Mammary epithelial cell (primary cell): ENCODE data around the gene NRL.

Experiments
- EZH2 ChIP-seq: IDR thresholded peaks from 2 replicates; pipeline ENCODE4 v1.6.1; 2012; ENCODE audit warnings: low read length, inconsistent platforms, borderline replicate concordance
- TF ChIP-seq, protein P1 (sequence below), 2 donors: IDR thresholded peaks in 1 of 2; conservative IDR thresholded peaks in 1 of 2; 2 replicates each; pipeline ENCODE4 v1.5.1; 2011 to 2012; ENCODE audit warnings: inconsistent platforms in 2 of 2, low read length in 2 of 2, mild to moderate bottlenecking in 2 of 2, control low read depth in 1 of 2, low read depth in 1 of 2; ENCODE audit not compliant: insufficient read depth in 1 of 2; ENCODE audit errors: extremely low read depth in 1 of 2

DNA sequence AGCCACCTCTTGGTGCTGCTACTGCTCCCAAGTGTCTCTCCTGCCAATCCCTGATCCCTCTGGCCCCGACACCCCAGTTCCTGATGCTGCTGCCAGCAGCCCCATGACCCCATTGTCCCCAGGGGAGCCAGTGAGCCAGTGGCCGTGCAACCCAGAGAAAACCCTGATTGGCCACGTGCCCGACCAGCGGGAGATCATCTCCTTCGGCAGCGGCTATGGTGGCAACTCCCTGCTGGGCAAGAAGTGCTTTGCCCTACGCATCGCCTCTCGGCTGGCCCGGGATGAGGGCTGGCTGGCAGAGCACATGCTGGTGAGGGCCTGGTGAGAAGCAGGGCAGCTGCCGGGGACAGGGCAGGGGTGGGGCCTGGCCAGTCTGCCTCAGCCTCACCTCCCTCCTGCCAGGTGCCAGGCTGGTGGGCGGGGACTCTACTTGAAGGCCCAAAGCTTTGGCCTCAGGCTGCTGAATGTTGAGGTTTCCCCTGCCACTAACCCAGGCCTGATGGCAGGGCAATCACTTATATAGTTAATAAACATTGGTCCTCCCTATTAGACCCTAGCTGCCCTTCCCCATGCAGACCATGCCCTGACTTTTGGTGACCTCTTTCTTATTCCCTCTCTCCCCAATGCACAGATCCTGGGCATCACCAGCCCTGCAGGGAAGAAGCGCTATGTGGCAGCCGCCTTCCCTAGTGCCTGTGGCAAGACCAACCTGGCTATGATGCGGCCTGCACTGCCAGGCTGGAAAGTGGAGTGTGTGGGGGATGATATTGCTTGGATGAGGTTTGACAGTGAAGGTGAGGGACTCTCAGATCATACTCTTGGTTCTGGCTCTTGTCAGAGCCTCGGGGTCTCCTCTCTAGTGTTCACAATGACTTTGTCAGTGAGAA lies 15.6 kb downstream of the NRL start:
- TF ChIP-seq, protein P1, sequence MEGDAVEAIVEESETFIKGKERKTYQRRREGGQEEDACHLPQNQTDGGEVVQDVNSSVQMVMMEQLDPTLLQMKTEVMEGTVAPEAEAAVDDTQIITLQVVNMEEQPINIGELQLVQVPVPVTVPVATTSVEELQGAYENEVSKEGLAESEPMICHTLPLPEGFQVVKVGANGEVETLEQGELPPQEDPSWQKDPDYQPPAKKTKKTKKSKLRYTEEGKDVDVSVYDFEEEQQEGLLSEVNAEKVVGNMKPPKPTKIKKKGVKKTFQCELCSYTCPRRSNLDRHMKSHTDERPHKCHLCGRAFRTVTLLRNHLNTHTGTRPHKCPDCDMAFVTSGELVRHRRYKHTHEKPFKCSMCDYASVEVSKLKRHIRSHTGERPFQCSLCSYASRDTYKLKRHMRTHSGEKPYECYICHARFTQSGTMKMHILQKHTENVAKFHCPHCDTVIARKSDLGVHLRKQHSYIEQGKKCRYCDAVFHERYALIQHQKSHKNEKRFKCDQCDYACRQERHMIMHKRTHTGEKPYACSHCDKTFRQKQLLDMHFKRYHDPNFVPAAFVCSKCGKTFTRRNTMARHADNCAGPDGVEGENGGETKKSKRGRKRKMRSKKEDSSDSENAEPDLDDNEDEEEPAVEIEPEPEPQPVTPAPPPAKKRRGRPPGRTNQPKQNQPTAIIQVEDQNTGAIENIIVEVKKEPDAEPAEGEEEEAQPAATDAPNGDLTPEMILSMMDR (conservative IDR thresholded peaks at IDR 0.05 in 1 of 2, IDR thresholded peaks at IDR 0.05 in 1 of 2; ENCODE audit: extremely low read depth in 1 of 2, insufficient read depth in 1 of 2, low read depth in 1 of 2, low read length in 2 of 2): no peak
- TF ChIP-seq EZH2: no peak
